ENCODE results near the gene KANSL1L.

KANSL1L gene

GRCh38 chr2:210169516-210170195, 1.6 kb downstream of the KANSL1L start:
- H3K9me3 ChIP-seq (ENCODE audit: insufficient read depth, low read length), result no peaks in the 10 kb centered on the region
- H3K4me1 ChIP-seq (ENCODE audit: low read length), result peaks cover 14% of the 10 kb centered on the region
- H3K79me2 ChIP-seq (ENCODE audit: low read length), result peaks cover 24% of the 10 kb centered on the region

GRCh38 chr2:210167227-210167626, 4.0 kb downstream of the KANSL1L start:
- Histone ChIP-seq H3K27ac (ENCODE audit: low read length) (no peak overlapping the region), H3K9me3 (ENCODE audit: insufficient read depth, low read length) (no peaks in the 10 kb centered on the region), H3K4me2 (ENCODE audit: low read length) (no peak overlapping the region), H3K4me1 (ENCODE audit: low read length) (peaks cover 12% of the 10 kb centered on the region), H3K79me2 (ENCODE audit: low read length) (peaks cover 24% of the 10 kb centered on the region), H3K9ac (ENCODE audit: low read length) (no peak overlapping the region), H3K4me3 (ENCODE audit: low read length) (no peak overlapping the region), H3K36me3 (replicated peaks; ENCODE audit: low read depth, low read length) (no peaks in the 10 kb centered on the region), H2AFZ (ENCODE audit: low read depth, low read length) (no peak overlapping the region), H3K27me3 (ENCODE audit: low read depth, low read length) (peaks cover 2% of the 10 kb centered on the region; the same call in 1 of the 2 replicates), H4K20me1 (ENCODE audit: insufficient read depth, low read length) (no peaks in the 10 kb centered on the region)
- TF ChIP-seq EZH2phosphoT487 (IDR thresholded peaks at IDR 0.05; ENCODE audit: low read depth), result no peak
- TF ChIP-seq CTCF (IDR thresholded peaks at IDR 0.05; ENCODE audit: low read depth, low read length), result no peak

More at GRCh38 chr2:210169516-210170195, 1.6 kb downstream of the KANSL1L start:
- peak overlapping the region; percentile 78 for H2AFZ ChIP-seq (ENCODE audit: low read depth, low read length)
- H3K4me3 ChIP-seq (ENCODE audit: low read length), result peak overlapping the region; percentile 91
- H3K36me3 ChIP-seq (replicated peaks; ENCODE audit: low read depth, low read length), result no peaks in the 10 kb centered on the region
- H4K20me1 ChIP-seq (ENCODE audit: insufficient read depth, low read length), result no peaks in the 10 kb centered on the region
- peak overlapping the region; percentile 79 for H3K9ac ChIP-seq (ENCODE audit: low read length)
- no peak for TF ChIP-seq CTCF (IDR thresholded peaks at IDR 0.05; ENCODE audit: low read depth, low read length)
- no peak for TF ChIP-seq EZH2phosphoT487 (IDR thresholded peaks at IDR 0.05; ENCODE audit: low read depth)
- peak overlapping the region; percentile 61 for H3K27ac ChIP-seq (ENCODE audit: low read length)
- H3K27me3 ChIP-seq (ENCODE audit: low read depth, low read length), result peaks cover 11% of the 10 kb centered on the region; the same call in 1 of the 2 replicates
- H3K4me2 ChIP-seq (ENCODE audit: low read length), result peak overlapping the region; percentile 86

GRCh38 chr2:210162466-210163124, 8.6 kb downstream of the KANSL1L start:
- H3K79me2 ChIP-seq (ENCODE audit: low read length), result no peaks in the 10 kb centered on the region
- H3K9ac ChIP-seq (ENCODE audit: low read length), result no peak overlapping the region
- no peaks in the 10 kb centered on the region for H3K36me3 ChIP-seq (replicated peaks; ENCODE audit: low read depth, low read length)
- H3K27me3 ChIP-seq (ENCODE audit: low read depth, low read length), result no peaks in the 10 kb centered on the region
- H3K4me2 ChIP-seq (ENCODE audit: low read length), result no peak overlapping the region
- no peaks in the 10 kb centered on the region for H3K4me1 ChIP-seq (ENCODE audit: low read length)
- no peak overlapping the region for H2AFZ ChIP-seq (ENCODE audit: low read depth, low read length)
- TF ChIP-seq EZH2phosphoT487 (IDR thresholded peaks at IDR 0.05; ENCODE audit: low read depth), result no peak
- no peak for TF ChIP-seq CTCF (IDR thresholded peaks at IDR 0.05; ENCODE audit: low read depth, low read length)
- no peak overlapping the region for H3K4me3 ChIP-seq (ENCODE audit: low read length)
- H4K20me1 ChIP-seq (ENCODE audit: insufficient read depth, low read length), result no peaks in the 10 kb centered on the region
- H3K9me3 ChIP-seq (ENCODE audit: insufficient read depth, low read length), result no peaks in the 10 kb centered on the region
- no peak overlapping the region for H3K27ac ChIP-seq (ENCODE audit: low read length)

DNA sequence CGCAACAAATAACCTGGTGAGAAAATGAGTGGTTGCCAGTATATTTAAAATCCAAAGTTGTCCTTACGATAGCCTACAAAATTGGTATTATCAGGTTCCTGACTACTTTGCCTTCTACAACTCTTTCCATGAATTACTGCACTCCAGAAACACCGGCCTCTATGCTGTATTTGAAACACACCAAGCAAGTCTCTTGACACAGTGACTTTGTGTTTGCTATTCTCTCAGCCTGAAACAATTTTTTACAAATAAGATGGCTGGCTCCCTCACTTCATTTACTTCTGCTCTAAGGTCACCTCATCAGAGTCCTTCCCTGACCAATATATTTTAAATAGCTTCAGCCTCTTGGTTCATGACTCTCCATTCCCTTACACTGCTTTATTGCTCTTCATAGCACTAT, 12.2 kb downstream of the KANSL1L start:
- H3K27me3 ChIP-seq (ENCODE audit: low read depth, low read length), result no peaks in the 10 kb centered on the region
- H3K36me3 ChIP-seq (replicated peaks; ENCODE audit: low read depth, low read length), result peaks cover 5% of the 10 kb centered on the region
- H3K4me3 ChIP-seq (ENCODE audit: low read length), result no peak overlapping the region
- H4K20me1 ChIP-seq (ENCODE audit: insufficient read depth, low read length), result no peaks in the 10 kb centered on the region
- H3K9ac ChIP-seq (ENCODE audit: low read length), result no peak overlapping the region
- no peak overlapping the region for H2AFZ ChIP-seq (ENCODE audit: low read depth, low read length)
- TF ChIP-seq CTCF (IDR thresholded peaks at IDR 0.05; ENCODE audit: low read depth, low read length) (no peak), EZH2phosphoT487 (IDR thresholded peaks at IDR 0.05; ENCODE audit: low read depth) (no peak)
- H3K27ac ChIP-seq (ENCODE audit: low read length), result no peak overlapping the region
- H3K4me2 ChIP-seq (ENCODE audit: low read length), result no peak overlapping the region
- H3K9me3 ChIP-seq (ENCODE audit: insufficient read depth, low read length), result no peaks in the 10 kb centered on the region
- H3K4me1 ChIP-seq (ENCODE audit: low read length), result no peaks in the 10 kb centered on the region
- no peaks in the 10 kb centered on the region for H3K79me2 ChIP-seq (ENCODE audit: low read length)
